Activated CD4-positive, alpha-beta T cell treated with anti-CD3 and anti-CD28 coated beads, Interleukin-2, amount 50 U/mL, for 4 hours (primary cell): ENCODE results near the gene PFKFB1.
"Not testable (repeated sequence)": the region's sequence is repeated elsewhere in the genome, so short reads cannot be mapped to it uniquely, and the experiment has no call there.

ENCODE experiments used
- DNase-seq, 2 experiments: peaks; one replicate each; pipeline ENCODE4 v3.0.0-alpha.2; 2020

PFKFB1 gene

DNA sequence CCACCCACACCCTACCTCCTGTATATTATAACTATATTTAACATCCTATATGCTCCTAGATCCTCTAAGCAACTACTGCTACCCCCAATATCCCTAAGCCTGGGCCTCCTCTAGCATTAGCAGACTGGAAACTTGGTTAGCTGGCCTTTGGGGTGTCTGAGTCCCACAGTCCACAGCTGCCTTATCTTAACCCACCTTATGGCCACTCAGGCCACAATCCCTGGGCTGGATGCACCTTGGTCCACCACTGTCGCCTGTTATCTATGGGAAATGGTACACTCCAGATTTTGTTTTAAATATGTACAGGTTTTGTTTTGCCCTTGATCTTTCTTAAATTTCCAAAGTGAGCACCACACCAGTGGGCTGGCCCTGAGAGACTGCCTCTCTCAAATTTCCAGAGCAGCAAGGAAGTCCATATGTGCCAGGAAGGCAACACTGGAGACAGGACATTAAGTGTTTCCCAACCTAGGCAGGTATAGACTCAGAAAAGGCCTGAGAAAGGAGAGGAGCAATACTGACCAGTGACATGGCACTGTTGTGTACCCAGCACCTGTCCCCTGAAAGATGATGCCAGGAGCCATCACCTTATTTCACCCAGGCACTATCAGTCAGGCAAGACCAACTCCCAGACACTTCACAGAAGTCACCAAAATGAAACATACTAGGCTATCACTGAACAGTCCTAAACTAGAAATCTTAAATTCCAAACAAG is 921 bp downstream of the PFKFB1 start:
- DNase-seq: no peak

DNA sequence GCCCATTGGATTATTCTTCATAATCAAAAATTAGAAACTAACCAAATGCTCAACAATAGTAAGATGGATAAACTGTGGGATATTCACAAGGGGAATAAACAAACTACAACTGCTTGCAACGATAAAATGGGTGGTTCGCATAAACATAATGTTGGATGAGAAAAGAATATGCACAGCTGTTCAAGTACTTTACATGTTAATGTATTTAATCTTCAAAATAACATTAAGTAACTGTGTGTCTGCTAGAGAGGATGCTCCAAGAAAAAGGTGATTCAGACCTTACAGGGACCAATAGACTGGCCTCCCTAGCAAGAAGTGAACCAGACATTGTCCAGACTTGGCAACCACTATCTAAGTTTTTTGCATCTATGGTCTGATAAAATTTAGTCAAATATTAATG is 2.3 kb downstream of the PFKFB1 start:
- no peak for DNase-seq

- not testable (repeated sequence) for DNase-seq
These were observed 10.7 kb downstream of the PFKFB1 start for GRCh38 chrX:54983306-54983705.

- DNase-seq: no peak
These were observed 13.7 kb downstream of the PFKFB1 start for GRCh38 chrX:54980334-54980733.

DNA sequence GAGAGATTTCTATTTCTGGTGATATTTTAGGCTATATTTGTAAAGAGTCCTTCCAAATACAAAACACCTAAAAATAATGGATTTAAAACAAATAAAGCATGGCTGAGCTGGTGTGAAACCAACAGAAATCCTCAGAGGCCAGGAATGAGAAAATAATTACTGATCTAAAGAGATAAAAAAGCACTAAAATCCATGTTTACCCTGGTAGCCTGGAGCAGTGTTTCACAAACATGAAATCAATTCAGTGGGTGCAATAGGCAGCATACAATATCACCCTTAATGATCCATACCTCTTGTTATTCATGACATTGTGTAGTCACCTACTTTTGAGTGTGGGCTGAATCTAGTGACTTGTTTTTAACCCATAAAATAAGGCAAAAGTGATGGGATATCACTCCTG is 14.6 kb downstream of the PFKFB1 start:
- DNase-seq: no peak

DNA sequence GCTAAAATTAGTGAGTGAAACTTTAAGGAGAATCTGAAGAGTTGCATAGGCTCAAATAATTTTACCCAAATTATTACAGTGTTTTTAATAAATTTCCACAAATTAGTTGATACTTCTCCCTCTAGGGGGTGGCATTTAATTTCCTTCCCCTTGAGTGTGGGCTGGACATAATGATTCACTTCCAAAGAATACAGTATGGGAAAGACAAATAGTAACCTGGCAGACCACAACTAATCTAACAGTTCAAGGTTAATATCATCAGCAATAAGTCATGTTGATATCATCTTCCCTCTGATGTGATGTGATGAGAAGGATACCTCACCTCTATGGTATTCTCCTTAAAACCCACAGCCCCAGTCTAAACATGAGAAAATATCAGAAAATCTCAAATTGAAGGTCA is 15.5 kb downstream of the PFKFB1 start:
- no peak for DNase-seq

GRCh38 chrX:54977387-54977786 is 16.6 kb downstream of the PFKFB1 start:
- DNase-seq: no peak

- DNase-seq: no peak
These were observed 29.1 kb downstream of the PFKFB1 start for GRCh38 chrX:54964766-54965497.

- DNase-seq: no peak
These were observed 32.2 kb downstream of the PFKFB1 start for GRCh38 chrX:54961750-54962149.

DNA sequence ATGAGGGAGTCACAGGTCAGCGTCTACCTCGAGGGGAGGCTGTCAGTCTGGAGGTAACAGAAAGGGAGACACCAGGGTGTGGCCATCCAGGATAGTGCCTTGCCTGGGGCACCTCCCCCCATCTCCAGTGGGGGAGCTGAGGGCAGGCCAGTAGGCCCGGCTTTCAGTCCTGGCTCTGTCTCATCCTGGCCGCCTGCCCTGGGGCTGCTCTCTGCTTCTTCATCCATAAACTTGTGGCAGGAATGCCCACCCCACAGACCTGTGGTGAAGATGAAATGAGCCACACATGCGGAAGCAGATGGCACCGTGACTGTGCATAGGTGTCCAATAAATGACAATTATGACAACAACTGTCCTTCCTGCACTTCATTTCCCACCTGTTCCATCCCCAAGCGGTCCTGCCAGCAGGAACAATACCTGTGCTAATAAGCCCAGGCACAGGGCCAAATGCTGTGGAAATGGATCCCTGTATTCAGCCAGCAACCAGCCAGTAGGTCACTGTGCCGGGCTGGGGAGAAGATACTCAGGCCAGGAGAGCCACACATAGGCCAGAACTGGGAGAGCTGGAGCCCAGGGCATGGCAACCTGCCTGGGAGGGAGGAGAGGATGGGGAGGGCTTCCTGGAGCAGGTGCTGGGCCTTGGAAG is 43.1 kb downstream of the PFKFB1 start:
- no peak for DNase-seq

- no peak for DNase-seq
These were observed 48.8 kb downstream of the PFKFB1 start for GRCh38 chrX:54945224-54945623.

DNA sequence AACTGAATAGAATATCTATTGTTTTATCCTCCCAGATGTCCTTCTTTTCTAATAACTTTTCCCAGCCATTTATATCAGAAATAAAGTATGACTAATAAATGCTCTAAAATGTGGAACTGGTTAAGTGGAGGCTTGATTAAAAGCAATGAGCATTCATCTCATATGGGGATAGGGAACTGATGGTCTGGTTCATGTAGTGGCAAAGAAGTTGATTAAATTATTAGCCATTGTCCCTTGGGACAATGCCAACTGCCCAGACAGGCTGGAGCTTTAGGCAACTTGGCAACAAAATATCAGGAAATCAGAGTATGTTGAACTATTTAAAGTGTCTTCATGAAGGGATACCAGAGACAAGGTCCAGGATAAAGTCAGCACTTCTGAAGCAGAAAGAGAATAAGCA is 49.2 kb downstream of the PFKFB1 start:
- no peak for DNase-seq

DNA sequence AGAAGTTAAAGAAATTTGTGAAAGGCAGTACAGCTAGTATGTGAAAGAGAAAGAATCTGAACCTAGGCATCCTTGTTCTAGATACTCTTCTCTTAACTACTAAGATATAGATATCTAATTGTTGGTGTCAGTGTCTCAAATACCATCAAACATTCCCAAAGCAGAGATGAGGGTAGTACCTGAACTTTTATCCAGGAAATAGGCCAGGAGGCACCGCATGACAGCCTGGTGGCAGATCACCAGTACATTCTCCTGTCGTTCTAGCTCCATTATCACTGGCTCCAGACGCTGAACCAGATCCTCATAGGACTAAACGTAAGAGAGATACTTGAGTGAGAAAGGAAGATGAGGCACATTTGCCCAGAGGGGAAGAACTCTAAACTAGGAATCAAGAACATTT is 56.6 kb downstream of the PFKFB1 start:
- DNase-seq: no peak

DNA sequence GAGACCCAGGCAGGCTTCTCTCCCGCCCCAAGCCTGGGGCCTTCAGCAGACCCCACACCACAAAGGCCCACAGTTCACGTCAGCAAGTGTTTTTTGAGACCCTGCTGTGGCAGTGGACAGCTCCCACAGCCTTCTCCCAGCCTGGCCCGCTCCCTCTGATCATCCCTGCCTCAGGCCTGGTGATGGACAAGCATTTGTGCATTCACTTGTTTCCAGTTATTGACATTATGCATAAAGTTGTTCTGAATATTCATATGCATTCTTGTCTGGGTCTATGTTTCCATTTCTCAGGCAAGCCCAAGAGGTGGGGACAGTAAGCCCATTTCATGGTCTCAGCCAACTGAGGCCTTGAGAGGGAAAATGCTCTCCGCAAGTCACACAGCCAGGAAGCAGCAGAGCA is 58.7 kb downstream of the PFKFB1 start:
- DNase-seq: no peak

DNA sequence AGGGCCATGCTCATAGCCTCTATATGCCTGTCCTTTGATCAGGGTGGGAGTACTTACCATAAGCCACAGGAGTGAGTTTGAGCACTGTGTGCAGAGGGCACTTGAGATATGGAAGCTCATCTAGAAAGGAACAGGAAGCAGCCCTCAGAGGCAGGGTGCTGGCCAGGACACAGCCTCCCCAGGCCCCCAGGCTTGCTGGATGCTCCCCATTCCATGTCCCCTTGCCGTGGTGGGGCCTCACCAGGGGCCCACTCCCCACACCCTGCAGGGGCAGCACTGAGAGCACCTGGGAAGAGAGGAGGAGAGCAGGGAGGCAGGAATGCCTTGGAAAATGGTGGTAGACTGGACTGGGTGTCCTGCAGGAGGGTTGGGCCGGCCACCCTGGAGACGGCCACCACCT is 59.1 kb downstream of the PFKFB1 start:
- no peak for DNase-seq

- DNase-seq: no peak
These were observed 59.9 kb downstream of the PFKFB1 start for GRCh38 chrX:54934058-54934457.

DNA sequence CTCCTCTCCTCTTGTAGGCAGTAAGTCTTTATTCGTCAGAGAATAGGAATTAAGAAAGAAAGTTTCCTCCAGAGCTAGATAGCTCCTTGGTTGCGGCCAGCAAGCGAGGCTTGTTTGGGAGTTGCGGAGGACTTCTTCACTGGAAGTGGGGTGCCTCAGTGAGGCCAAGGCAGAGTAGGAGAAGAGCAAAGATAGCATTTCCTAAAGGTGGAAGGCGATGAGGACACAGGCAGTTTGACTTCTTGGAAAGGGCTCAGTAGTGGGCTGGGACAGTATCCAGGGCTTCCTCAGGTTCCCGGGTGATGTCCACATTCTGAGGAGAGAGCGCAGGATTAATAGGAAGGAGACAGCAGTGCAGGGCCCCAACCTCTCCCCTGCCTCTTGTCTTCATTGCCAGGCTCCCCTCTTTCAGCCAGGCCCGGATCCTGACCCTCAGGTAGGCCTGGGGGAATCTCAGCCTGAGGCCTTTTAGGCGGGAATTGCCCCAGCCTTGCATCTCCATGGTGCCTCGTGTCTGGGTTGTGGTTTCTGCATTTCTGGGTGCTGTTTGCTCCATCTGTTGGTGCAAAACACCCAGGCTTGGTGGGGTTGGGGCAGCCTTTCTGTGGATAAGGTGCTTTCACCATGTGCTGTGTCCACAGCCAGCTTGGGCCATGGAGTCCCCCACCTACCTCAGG is 60.7 kb downstream of the PFKFB1 start:
- DNase-seq: no peak

DNA sequence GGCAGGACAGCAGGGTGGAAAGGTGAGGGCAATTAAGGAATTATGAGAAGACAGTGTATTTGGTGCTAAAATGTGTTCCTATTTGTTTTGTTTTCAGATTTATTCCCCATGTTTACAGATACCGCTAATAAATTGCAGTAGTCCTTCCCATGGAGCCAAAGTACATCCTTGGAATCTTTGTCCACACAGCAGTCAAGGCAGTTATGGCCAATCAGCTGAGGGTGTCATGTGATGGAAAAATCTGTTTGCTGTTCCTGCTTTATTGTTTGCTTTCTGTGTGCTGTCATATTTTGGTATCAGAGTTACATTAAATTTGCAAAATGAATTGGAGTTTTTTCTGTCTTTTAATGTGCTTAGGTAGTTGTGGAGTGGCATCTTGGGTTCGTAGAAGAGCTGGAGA is 62.9 kb downstream of the PFKFB1 start:
- no peak for DNase-seq

DNA sequence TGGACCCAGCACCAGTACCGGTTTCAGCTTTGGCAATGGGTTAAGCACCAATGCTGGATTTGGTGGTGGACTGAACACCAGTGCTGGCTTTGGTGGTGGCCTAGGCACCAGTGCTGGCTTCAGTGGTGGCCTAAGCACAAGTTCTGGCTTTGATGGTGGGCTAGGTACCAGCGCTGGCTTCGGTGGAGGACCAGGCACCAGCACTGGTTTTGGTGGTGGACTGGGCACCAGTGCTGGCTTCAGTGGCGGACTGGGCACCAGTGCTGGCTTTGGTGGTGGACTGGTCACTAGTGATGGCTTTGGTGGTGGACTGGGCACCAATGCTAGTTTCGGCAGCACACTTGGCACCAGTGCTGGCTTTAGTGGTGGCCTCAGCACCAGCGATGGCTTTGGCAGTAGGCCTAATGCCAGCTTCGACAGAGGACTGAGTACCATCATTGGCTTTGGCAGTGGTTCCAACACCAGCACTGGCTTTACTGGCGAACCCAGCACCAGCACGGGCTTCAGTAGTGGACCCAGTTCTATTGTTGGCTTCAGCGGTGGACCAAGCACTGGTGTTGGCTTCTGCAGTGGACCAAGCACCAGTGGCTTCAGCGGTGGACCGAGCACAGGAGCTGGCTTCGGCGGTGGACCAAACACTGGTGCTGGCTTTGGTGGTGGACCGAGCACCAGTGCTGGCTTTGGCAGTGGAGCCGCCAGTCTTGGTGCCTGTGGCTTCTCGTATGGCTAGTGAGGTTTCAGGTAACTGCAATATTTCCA is 63.5 kb downstream of the PFKFB1 start:
- no peak for DNase-seq

DNA sequence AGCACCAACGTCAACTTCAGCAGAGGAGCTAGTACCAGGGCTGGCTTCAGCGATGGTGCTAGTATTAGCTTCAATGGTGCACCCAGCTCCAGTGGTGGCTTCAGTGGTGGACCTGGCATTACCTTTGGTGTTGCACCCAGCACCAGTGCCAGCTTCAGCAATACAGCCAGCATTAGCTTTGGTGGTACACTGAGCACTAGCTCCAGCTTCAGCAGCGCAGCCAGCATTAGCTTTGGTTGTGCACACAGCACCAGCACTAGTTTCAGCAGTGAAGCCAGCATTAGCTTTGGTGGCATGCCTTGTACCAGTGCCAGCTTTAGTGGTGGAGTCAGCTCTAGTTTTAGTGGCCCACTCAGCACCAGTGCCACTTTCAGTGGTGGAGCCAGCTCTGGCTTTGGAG is 65.1 kb downstream of the PFKFB1 start:
- no peak for DNase-seq

GRCh38 chrX:54926978-54927377 is 67.0 kb downstream of the PFKFB1 start:
- DNase-seq: no peak

DNA sequence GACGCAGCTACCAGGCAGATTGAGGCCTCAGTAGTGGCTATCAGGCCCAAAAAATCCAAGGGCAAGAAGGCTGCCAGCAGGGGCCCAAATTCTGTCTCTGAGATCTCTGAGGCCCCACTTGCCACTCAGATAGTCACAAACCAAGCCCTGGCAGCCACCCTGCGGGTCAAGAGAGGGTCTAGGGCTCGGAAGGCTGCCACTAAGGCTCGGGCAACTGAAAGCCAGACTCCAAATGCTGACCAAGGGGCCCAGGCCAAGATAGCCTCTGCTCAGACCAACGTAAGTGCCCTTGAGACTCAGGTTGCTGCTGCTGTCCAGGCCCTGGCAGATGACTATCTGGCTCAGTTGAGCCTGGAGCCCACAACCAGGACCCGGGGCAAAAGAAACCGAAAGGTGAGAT is 70.6 kb downstream of the PFKFB1 start:
- no peak for DNase-seq

DNA sequence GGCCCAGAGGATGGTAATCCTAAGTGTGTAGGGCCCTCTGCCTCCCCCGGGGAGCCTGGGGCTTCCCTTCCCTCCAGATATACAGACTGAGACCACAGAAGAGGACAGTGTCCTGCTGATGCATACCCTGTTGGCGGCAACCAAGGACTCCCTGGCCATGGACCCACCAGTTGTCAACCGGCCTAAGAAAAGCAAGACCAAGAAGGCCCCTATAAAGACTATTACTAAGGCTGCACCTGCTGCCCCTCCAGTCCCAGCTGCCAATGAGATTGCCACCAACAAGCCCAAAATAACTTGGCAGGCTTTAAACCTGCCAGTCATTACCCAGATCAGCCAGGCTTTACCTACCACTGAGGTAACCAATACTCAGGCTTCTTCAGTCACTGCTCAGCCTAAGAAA is 71.4 kb downstream of the PFKFB1 start:
- no peak for DNase-seq
